B cell (primary cell): Measurements from ENCODE around the gene AP1M1. TPM values are rescaled to one million over a fixed set of nuclear protein-coding genes. Genes with fewer than 3 reads are reported as not detected.

Source experiments
- ATAC-seq: fragments of 200-7000 bp; cut with Tn5 transposase; one replicate; pipeline ENCODE4 v1.10.0; 2021; ENCODE audit warnings: low read depth, mild to moderate bottlenecking, moderate number of reproducible peaks, moderate library complexity
- CTCF ChIA-PET: fragments of 350-600 bp; sonication (Branson Sonifier 250); formaldehyde crosslinking; loops from one replicate; lab custom pipeline; 2021; ENCODE audit warnings: antibody characterized with exemption, inconsistent platforms; lab: Charles Lee
- POLR2A ChIA-PET: fragments of 350-600 bp; sonication (Branson Sonifier 250); formaldehyde crosslinking; loops from one replicate; lab custom pipeline; 2021; ENCODE audit warnings: antibody characterized with exemption; lab: Charles Lee
- DNase-seq: peaks from one replicate; pipeline ENCODE4 v3.0.0; 2013
- H2AFZ ChIP-seq: 2 replicates; pipeline ENCODE4 v1.6.1; 2012; ENCODE audit warnings: mild to moderate bottlenecking, low read depth, low read length; ENCODE audit not compliant: insufficient read depth, poor library complexity, severe bottlenecking
- H3K27ac ChIP-seq, 2 donors: 1 replicate in 1 of 2; 2 replicates in 1 of 2; pipeline ENCODE4 v1.5.1; 2012 to 2013; ENCODE audit warnings: low read length in 2 of 2, mild to moderate bottlenecking in 2 of 2, moderate library complexity in 1 of 2
- H3K27me3 ChIP-seq, 4 experiments: fragments of 200-600 bp in 1 of 4; sonication (generic) in 1 of 4; replicated peaks in 1 of 4; 1 replicate in 2 of 4; 2 replicates in 2 of 4; pipeline versions ENCODE4 v1.6.1 to v1.7.0; 2013 to 2016; ENCODE audit warnings: low read length in 3 of 4, mild to moderate bottlenecking in 2 of 4, mixed read lengths in 1 of 4, moderate library complexity in 1 of 4; ENCODE audit not compliant: insufficient read depth in 4 of 4, control insufficient read depth in 3 of 4; ENCODE audit errors: control extremely low read depth in 1 of 4
- H3K36me3 ChIP-seq, 2 experiments: replicated peaks in 1 of 2; 1 replicate in 1 of 2; 2 replicates in 1 of 2; pipeline versions ENCODE4 v1.6.1 to v1.7.1; 2013; ENCODE audit warnings: low read length in 1 of 2; ENCODE audit not compliant: insufficient read depth in 2 of 2, control insufficient read depth in 1 of 2; ENCODE audit errors: control extremely low read depth in 1 of 2, extremely low read depth in 1 of 2
- H3K4me1 ChIP-seq, 2 donors: fragments of 200-600 bp in 1 of 2; sonication (generic) in 1 of 2; 1 replicate in 1 of 2; 2 replicates in 1 of 2; pipeline versions ENCODE4 v1.5.1 to v1.6.1; 2013 to 2017; ENCODE audit warnings: low read length in 2 of 2; ENCODE audit not compliant: control insufficient read depth in 2 of 2, insufficient read depth in 2 of 2
- H3K4me2 ChIP-seq: replicated peaks from 2 replicates; pipeline ENCODE3; 2012; ENCODE audit warnings: mild to moderate bottlenecking, low read depth, low read length; ENCODE audit not compliant: poor library complexity, severe bottlenecking
- H3K4me3 ChIP-seq, 5 experiments: fragments of 200-600 bp in 1 of 5; sonication (generic) in 1 of 5; 1 replicate in 3 of 5; 2 replicates in 2 of 5; pipeline versions ENCODE4 v1.5.1 to v1.7.0; 2011 to 2016; ENCODE audit warnings: low read length in 4 of 5, mild to moderate bottlenecking in 4 of 5, low read depth in 2 of 5, control low read depth in 1 of 5, moderate library complexity in 1 of 5; ENCODE audit not compliant: insufficient read depth in 1 of 5; ENCODE audit errors: control extremely low read depth in 1 of 5, extremely low read depth in 1 of 5
- H3K79me2 ChIP-seq: fragments of 200-600 bp; sonication (generic); one replicate; pipeline ENCODE4 v1.6.0; 2016; ENCODE audit warnings: low read length; ENCODE audit not compliant: control insufficient read depth, insufficient read depth
- H3K9ac ChIP-seq: fragments of 200-600 bp; sonication (generic); 2 replicates; pipeline ENCODE4 v1.6.1; 2017; ENCODE audit warnings: mild to moderate bottlenecking, low read length, moderate library complexity
- H3K9me3 ChIP-seq, 3 donors: one replicate each; pipeline versions ENCODE4 v1.6.1 to v1.7.1; 2013; ENCODE audit warnings: low read length in 2 of 3; ENCODE audit not compliant: control insufficient read depth in 2 of 3, insufficient read depth in 1 of 3; ENCODE audit errors: control extremely low read depth in 1 of 3
- H4K20me1 ChIP-seq: 2 replicates; pipeline ENCODE4 v1.6.0; 2012; ENCODE audit warnings: mild to moderate bottlenecking, low read length; ENCODE audit not compliant: insufficient read depth, control insufficient read depth, poor library complexity, severe bottlenecking
- H3K27ac Mint-ChIP-seq: one replicate; pipeline ENCODE4 v1.8.0; 2021; ENCODE audit warnings: mixed read lengths
- H3K27me3 Mint-ChIP-seq: one replicate; pipeline ENCODE4 v1.8.0; 2021; ENCODE audit warnings: mixed read lengths
- H3K4me1 Mint-ChIP-seq: one replicate; pipeline ENCODE4 v1.8.0; 2021; ENCODE audit warnings: mixed read lengths
- H3K4me3 Mint-ChIP-seq: one replicate; pipeline ENCODE4 v1.8.0; 2021; ENCODE audit warnings: mixed read lengths
- H3K9me3 Mint-ChIP-seq: one replicate; pipeline ENCODE4 v1.8.0; 2022; ENCODE audit warnings: mixed read lengths; ENCODE audit not compliant: insufficient read depth
- EZH2 ChIP-seq: IDR thresholded peaks from 2 replicates; pipeline ENCODE4 v1.6.1; 2012; ENCODE audit warnings: borderline replicate concordance, low read depth, mild to moderate bottlenecking, moderate library complexity, low read length; ENCODE audit not compliant: insufficient read depth, poor library complexity, severe bottlenecking
- WGBS: methylation state at CpG from one replicate; pipeline ENCODE4 v1.1.5; 2013; ENCODE audit warnings: missing lambda C conversion rate; ENCODE audit not compliant: insufficient coverage; 5-methylcytosine and 5-hydroxymethylcytosine counted together
- intact Hi-C: fragments of 100-400 bp; cut with micrococcal nuclease; formaldehyde crosslinking; loops from one replicate; pipeline ENCODE4 v1.10.0; 2022
- polyA plus RNA-seq: library from polyadenylated mRNA; depleted of rRNA; stranded (reverse); fragments of >200 nt; gene quantifications from 2 replicates; pipeline ENCODE4 v1.2.3, GENCODE V29; 2012
- total RNA-seq, 2 donors: library from RNA; stranded (reverse); fragments of 120-200 nt in 1 of 2; gene quantifications; 1 replicate in 1 of 2; 2 replicates in 1 of 2; pipeline versions ENCODE4 v1.2.3 to v1.2.4, GENCODE V29; 2013 to 2022
- TF ChIP-seq, protein P1 (sequence below): fragments of 200-600 bp; IDR thresholded peaks from one replicate; pipeline ENCODE4 v1.8.0; 2022; ENCODE audit warnings: antibody characterized with exemption, mild to moderate bottlenecking

The AP1M1 gene
- total and polyA plus RNA-seq, 2 donors (not counting 1 experiment from before 2014, with no cell fraction given), result 77.8 to 102 TPM

DNA sequence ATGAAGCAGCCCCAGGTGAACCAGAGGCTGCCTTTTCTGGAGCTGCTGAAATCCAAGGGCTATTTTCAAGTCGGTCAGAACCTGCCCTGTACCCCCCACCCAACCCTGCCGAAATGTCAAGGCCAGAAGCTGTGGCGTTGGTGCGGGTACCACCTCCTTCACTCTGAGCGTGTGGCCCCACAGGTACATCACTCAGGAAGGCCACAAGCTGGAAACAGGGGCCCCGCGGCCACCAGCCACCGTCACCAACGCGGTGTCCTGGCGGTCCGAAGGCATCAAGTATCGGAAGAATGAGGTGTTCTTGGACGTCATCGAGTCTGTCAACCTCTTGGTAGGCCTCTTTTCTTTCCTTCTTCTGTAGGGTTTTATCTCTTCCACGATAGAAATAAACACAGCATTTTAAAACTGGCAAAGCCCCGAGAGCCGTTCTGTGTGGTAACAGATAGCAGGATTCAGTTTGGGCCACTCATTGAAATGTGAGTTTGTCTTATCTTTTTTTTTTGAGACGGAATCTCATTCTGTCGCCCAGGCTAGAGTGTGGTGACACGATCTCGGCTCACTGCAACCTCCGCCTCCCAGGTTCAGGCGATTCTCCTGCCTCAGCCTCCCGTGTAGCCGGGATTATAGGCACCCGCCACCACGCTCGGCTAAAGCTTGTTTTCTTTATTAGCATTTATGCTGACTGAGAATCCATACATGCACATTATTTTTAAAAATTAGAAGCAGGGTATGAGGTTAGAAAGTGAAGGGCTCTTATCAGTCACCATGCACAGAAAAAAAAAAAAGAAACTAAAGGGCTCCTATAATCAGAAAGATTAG, 11.3 kb downstream of the AP1M1 start:
- no peak overlapping the region for H3K4me3 ChIP-seq
- intact Hi-C loops, result no loop called here
- H3K27ac ChIP-seq, result no peak overlapping the region
- no peaks in the 10 kb centered on the region for H3K9me3 ChIP-seq
- peaks cover 11% of the 10 kb centered on the region for H4K20me1 ChIP-seq
- ATAC-seq, result no peak
- no peaks in the 10 kb centered on the region for H3K27me3 ChIP-seq
- Mint-ChIP-seq H3K4me1 (peaks cover 4% of the 10 kb centered on the region), H3K27me3 (no peaks in the 10 kb centered on the region), H3K27ac (no peak overlapping the region), H3K9me3 (no peaks in the 10 kb centered on the region), H3K4me3 (no peak overlapping the region)
- WGBS, result 100% methylated on average over 16 of the region's 29 CpGs
- H3K36me3 ChIP-seq, result peaks cover 0 to 70% of the 10 kb centered on the region in 2 experiments
- H3K79me2 ChIP-seq, result peaks cover 58% of the 10 kb centered on the region
- H2AFZ ChIP-seq, result no peak overlapping the region
- no peak overlapping the region for H3K4me2 ChIP-seq
- CTCF ChIA-PET, result interaction anchor here (1.0 kb wide), 1 partner anchor 10 kb away, joined by 3 read pairs; no protein-coding TSS in a partner anchor
- H3K9ac ChIP-seq, result no peak overlapping the region
- H3K4me1 ChIP-seq, result no peaks in the 10 kb centered on the region
- TF ChIP-seq, protein P1, sequence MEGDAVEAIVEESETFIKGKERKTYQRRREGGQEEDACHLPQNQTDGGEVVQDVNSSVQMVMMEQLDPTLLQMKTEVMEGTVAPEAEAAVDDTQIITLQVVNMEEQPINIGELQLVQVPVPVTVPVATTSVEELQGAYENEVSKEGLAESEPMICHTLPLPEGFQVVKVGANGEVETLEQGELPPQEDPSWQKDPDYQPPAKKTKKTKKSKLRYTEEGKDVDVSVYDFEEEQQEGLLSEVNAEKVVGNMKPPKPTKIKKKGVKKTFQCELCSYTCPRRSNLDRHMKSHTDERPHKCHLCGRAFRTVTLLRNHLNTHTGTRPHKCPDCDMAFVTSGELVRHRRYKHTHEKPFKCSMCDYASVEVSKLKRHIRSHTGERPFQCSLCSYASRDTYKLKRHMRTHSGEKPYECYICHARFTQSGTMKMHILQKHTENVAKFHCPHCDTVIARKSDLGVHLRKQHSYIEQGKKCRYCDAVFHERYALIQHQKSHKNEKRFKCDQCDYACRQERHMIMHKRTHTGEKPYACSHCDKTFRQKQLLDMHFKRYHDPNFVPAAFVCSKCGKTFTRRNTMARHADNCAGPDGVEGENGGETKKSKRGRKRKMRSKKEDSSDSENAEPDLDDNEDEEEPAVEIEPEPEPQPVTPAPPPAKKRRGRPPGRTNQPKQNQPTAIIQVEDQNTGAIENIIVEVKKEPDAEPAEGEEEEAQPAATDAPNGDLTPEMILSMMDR, result no peak
- no peak for TF ChIP-seq EZH2
- DNase-seq, result no peak
- POLR2A ChIA-PET, result no interaction called here

DNA sequence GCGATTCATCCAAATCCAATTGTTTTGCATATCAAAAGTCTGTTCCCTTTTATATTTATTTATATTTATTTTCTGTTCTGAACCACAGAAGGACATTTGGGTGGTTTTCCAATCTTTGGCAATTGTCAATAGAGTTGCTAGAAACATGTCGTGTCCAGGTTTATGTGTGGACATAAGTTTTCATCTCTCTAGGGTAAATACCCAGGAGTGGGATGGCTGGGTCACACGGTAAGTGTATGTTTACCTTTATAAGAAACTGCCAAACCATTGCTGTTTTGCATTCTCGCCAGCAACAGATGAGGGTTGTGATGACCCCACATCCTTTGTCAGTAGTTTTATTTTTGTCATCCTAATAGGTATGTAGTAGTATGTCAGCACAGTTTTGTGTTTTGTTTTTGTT, 12.5 kb downstream of the AP1M1 start:
- Mint-ChIP-seq H3K4me3 (no peak overlapping the region), H3K27me3 (no peaks in the 10 kb centered on the region), H3K9me3 (no peaks in the 10 kb centered on the region), H3K27ac (no peak overlapping the region), H3K4me1 (peaks cover 4% of the 10 kb centered on the region)
- no CpG with 5 or more reads among the region's 4 CpGs for WGBS
- Histone ChIP-seq H3K9ac (no peak overlapping the region), H2AFZ (no peak overlapping the region), H3K36me3 (peaks cover 0 to 62% of the 10 kb centered on the region in 2 experiments), H3K27ac (no peak overlapping the region), H3K79me2 (peaks cover 58% of the 10 kb centered on the region), H3K4me1 (no peaks in the 10 kb centered on the region), H3K4me2 (no peak overlapping the region), H3K9me3 (no peaks in the 10 kb centered on the region), H3K27me3 (no peaks in the 10 kb centered on the region), H4K20me1 (peaks cover 3% of the 10 kb centered on the region), H3K4me3 (no peak overlapping the region)
- ChIA-PET POLR2A (no interaction called here), CTCF (interaction anchor here (1.0 kb wide), 1 partner anchor 8 kb away, joined by 3 read pairs; no protein-coding TSS in a partner anchor)
- intact Hi-C loops, result no loop called here
- TF ChIP-seq, protein P1, result no peak
- TF ChIP-seq EZH2, result no peak
- ATAC-seq, result no peak
- DNase-seq, result no peak
